Fibroblast of the conjunctiva (primary cell): ENCODE measurements around the gene INSL3.

Source experiments
- DNase-seq: peaks from one replicate; pipeline ENCODE4 v3.0.0-alpha.2; 2010; ENCODE audit warnings: low read depth

The INSL3 gene

GRCh38 chr19:17821190-17821589 lies at the start of gene INSL3:
Gene INSL3, minus strand, starts transcription at chr19:17821519. Its CDS starts 13 bp downstream, at chr19:17821506.
- no peak for DNase-seq

- no peak for DNase-seq
These were observed 47.8 kb upstream of the INSL3 start for GRCh38 chr19:17869114-17869608.

- no peak for DNase-seq
These were observed 47.4 kb upstream of the INSL3 start for GRCh38 chr19:17868669-17869068.

GRCh38 chr19:17866964-17867486 lies 45.7 kb upstream of the INSL3 start:
- DNase-seq, result no peak

DNA sequence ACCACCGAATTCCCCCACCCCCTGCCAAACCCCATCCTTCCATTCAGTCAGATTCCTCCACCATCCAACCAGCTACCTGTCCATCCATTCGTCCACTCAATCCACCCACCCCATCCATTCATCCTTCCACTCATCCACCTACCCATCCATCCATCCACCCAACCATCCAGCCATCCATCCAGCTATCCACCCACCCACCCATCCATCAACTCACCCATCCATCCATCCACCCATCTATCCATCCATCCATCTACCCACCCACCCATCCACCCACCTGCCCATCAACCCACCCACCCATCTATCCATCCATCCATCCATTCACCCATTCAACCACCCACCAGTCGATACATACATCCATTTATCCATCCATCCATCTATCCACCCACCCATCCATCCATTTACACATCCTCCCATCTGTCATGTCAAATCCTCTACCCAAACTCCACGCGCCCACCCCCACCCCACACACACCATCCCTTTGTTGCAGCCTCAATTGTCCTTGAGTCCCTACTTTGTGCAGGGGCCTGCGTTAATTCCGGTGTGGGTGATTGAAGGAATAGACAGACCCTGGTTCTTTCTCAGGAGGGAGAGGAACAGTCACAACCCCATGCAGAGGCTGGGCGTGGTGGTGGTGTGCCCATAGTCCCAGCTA lies 45.1 kb upstream of the INSL3 start:
- no peak for DNase-seq

- no peak for DNase-seq
These were observed 44.3 kb upstream of the INSL3 start for GRCh38 chr19:17865364-17866311.

DNA sequence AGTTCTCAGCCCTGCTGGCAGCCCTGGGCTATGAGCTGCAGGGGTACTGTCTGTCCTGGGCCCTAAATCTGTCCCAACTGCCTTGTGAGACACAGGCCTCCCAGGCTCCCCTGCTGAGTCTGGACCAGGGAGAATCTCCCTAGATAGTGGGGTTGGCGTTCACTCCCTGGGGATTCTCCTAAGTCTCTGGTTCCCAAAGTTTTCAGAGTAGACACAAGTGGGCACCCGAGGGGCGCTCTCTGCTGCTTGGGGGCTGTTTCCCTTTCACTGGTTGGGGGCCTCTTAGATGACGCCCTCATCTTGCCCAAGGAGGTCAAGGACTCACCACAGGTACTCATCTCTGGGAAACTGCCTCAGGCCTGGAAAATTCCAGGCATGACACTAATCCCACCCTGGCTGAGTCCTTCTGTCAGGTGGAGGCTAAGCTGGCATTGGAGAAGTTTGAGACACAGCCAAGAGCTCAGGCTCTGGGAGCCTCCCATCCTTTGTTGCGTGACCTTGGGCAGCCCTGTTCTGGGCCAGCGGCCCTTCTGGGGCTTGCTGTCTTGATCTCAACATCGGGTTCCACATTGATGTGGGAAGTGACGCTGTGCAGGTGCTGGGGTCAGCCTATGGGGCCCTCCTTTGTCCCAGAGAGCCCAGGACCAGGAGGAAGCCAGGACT lies 42.3 kb upstream of the INSL3 start:
- DNase-seq, result no peak

DNA sequence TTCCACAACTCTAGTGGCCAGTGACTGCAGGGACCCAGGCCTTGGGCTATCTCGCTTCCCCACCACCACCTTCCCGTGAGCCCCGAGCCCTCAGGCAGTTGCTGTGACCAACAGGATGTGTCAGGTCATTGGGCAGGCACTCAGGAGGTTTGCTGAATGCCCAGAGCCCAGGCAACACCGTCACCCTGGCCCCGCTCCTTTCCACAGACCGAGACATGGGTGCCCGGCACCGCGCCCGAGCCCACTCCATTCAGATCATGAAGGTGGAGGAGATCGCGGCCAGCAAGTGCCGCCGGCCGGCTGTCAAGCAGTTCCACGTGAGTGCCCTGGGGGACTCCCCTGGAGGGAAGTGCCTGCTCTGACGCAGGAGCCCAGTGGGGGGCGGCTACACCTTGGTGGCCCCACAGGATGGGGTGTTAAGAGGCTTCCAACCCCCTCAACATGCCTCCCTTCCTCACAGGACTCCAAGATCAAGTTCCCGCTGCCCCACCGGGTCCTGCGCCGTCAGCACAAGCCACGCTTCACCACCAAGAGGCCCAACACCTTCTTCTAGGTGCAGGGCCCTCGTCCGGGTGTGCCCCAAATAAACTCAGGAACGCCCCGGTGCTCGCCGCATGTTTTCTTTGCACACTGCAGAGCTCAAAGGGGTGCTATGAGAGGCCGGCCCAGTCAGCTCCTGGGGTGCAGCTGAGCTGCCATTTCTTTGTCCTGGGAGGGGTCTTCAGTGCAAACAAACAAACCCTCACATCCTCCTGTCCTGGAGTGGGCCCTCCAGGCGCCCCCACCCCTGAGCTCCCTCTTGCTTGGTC lies 41.6 kb upstream of the INSL3 start:
- no peak for DNase-seq

GRCh38 chr19:17861542-17862402 lies 40.5 kb upstream of the INSL3 start:
- DNase-seq, result no peak

DNA sequence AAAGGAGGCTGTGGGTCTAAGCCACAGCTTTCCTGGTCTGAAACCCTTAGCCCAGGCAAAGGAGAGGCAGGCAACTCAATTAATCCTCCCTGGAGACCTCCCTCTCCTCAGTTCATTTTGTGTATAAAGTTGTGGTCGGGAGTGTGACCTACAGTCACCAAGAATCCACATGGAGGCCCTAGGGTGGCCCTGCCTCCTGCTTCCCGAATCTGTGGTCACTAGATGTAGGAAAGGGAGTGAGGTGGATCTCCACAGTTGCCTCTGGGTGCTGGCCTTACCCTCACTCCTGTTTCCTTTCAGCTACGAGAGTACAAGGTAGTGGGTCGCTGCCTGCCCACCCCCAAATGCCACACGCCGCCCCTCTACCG lies 39.7 kb upstream of the INSL3 start:
- DNase-seq, result no peak

- DNase-seq, result no peak
These were observed 39.1 kb upstream of the INSL3 start for GRCh38 chr19:17860331-17860992.

- DNase-seq, result peak; percentile 99
These were observed 38.4 kb upstream of the INSL3 start, which contains the start of gene RPL18A for GRCh38 chr19:17859533-17860330. Gene RPL18A, plus strand, starts transcription at chr19:17859910. Its CDS starts 47 bp downstream, at chr19:17859957.

DNA sequence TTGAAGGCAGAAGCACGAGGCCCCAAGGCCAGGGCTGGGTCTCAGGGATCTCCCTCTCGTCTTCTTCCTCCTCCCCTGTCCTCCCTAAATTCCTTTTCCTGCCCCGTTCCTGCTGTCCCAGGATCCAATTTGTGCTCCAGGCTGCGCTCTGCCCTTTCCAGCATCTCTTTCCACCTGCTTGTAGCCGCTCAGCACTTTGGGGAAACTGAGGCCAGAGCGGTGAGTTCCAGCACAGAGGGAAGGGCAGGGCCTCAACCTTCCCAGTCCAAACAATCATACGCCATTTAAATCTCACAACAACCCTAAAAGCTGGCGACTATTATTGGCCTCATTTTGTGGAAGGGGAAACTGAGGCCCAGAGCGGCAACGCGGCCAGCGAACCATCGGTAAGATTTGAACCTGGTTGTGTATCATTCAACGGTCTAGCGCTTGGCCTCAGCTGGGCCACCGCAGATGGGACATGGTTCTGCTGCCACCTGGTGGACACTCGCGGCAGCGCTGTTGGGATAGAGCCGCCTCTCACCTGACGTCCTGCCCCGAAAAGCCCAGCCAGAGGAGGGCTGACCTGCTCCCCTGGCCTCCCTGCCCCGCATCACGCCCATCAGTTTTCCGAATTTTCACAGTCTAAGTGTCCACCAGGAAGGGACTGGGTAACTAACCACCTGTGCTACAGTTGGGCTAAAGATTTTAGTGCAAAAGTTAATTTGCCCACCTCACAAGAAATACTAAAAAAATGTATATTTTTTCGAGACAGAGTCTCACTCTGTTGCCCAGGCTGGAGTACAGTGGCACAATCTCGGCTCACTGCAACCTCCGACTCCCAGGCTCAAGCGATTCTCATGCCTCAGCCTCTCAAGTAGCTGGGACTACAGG lies 34.2 kb upstream of the INSL3 start:
- DNase-seq, result peak; percentile 40

DNA sequence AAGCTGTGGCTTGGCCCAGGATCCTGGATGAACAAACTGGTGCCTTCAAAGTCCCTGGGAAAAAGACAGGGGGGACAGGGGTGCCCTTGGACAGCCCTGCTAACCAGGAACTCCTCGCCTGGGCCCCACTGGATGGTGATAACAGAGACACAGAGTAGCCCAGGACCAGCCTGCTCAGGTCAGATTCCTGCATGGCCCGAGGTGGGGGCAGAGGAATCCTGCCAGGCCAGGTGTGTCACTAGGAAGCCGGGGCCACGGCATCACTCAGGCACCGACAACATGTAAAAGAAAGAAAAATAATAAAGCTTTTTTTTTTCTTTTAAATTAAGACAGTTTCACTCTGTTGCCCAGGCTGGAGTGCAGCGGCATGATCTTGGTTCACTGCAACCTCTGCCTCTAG lies 32.7 kb upstream of the INSL3 start:
- DNase-seq, result no peak

- DNase-seq, result no peak
These were observed 27.4 kb upstream of the INSL3 start for GRCh38 chr19:17848595-17849292.

GRCh38 chr19:17847538-17848366 lies 26.4 kb upstream of the INSL3 start, which contains the start of gene JAK3:
Gene JAK3, minus strand, starts transcription at chr19:17847982. Its CDS starts 3,565 bp downstream, at chr19:17844417.
- peak; percentile 38 for DNase-seq
